ENCODE results near the gene KDM8.

DNA sequence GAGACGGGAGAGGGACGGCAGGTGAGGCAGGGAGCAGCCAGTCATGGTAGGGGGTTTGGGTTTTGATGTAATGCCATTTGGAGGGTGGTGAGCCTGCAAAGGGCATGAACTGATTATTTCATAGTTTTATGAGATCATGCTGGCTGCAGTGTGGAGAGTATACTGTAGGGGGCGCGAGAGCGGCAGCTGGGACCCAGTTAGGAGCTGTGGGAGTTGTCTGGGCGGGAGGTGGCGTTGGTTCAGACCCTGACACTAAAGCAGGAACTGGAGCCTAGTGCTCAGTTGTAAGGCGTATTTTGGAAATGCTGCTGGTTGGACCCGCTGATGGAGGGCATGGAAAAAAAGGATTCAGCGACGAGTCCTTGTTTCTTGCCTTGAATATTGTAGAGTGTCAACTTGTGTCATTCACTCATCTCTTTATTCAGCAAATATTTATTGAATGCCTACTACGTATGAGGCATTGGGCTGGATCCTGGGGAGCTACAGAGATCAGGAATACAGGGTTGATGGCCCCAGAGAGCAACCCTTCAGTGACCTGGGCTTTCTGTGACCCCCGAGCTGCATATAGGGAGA lies 23.7 kb upstream of the KDM8 start:
- TF ChIP-seq, protein P1, sequence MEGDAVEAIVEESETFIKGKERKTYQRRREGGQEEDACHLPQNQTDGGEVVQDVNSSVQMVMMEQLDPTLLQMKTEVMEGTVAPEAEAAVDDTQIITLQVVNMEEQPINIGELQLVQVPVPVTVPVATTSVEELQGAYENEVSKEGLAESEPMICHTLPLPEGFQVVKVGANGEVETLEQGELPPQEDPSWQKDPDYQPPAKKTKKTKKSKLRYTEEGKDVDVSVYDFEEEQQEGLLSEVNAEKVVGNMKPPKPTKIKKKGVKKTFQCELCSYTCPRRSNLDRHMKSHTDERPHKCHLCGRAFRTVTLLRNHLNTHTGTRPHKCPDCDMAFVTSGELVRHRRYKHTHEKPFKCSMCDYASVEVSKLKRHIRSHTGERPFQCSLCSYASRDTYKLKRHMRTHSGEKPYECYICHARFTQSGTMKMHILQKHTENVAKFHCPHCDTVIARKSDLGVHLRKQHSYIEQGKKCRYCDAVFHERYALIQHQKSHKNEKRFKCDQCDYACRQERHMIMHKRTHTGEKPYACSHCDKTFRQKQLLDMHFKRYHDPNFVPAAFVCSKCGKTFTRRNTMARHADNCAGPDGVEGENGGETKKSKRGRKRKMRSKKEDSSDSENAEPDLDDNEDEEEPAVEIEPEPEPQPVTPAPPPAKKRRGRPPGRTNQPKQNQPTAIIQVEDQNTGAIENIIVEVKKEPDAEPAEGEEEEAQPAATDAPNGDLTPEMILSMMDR (IDR thresholded peaks at IDR 0.05; ENCODE audit: extremely low read depth in 1 of 2, insufficient read depth in 1 of 2, low read depth in 1 of 2, low read length in 2 of 2): peak; percentile 94 to 97
- TF ChIP-seq POLR2AphosphoS5 (IDR thresholded peaks at IDR 0.05; ENCODE audit: insufficient read depth, low read depth, low read length) (no peak), EZH2 (IDR thresholded peaks at IDR 0.05; ENCODE audit: borderline replicate concordance, low read depth, low read length, severe bottlenecking) (no peak), POLR2A (IDR thresholded peaks at IDR 0.05; ENCODE audit: low read depth, low read length) (no peak), MYC (IDR thresholded peaks at IDR 0.05; ENCODE audit: low read depth, low read length) (no peak)
